Endometrium (tissue), 2 donors: Measurements from ENCODE around the gene FOSL2.

Source experiments
- FAIRE-seq: peaks from 2 replicates; lab custom pipeline; 2012; peaks lifted over from hg19 to GRCh38; lab: Jason Lieb, UNC
- donor health status: control.
- donor health status: control.

The FOSL2 gene

DNA sequence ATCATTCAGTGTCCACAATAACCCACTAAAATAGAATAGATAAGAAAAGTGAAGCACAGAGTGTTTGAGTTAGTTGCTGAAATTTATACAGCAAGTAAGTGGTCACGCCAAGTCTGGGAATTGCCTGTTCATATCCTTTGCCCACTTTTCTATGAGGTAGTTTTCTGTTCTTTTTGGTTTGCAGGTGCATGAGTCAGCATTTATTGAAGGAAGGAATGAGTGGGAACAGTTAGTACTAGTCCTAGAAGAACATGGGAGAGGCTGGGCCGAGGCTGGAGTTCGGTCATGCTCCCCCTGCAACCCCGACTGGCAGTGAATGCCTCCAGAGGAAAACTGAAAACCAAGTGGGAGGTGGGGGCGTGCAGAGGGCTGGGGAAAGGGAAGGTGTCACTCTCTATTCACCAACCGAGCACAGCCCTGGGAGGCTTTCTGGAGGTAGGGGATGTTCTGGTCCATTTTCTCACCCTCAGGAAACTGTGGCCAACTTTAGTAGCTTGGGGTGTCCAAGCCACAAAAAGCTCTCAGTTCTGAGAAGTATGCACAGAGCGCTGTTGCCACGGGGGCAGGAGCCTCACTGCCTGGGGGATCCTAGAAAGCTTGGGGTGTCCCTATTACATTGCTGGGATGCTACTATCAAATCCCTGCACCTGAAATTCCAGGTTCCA is 41.4 kb downstream of the FOSL2 start:
- no peak for FAIRE-seq

DNA sequence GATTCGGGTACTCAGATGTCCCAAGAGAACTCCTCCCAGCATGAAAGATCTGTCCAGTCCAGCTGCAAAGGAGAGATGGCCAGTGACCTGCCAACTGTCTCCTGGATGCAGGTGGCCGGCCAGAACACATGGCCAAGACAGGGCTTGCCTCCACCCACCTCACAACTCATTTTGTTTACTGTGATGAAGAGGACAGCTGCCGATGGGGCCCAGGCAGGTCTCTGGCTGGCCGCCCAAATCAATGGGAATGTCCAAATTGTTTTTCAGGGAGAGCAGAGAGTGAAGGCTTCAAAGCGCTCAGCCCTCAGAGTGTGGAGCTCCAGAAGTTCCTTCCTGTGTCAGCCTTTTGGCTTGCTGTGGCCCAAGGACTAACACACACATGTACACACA is 41.9 kb downstream of the FOSL2 start:
- FAIRE-seq = no peak

DNA sequence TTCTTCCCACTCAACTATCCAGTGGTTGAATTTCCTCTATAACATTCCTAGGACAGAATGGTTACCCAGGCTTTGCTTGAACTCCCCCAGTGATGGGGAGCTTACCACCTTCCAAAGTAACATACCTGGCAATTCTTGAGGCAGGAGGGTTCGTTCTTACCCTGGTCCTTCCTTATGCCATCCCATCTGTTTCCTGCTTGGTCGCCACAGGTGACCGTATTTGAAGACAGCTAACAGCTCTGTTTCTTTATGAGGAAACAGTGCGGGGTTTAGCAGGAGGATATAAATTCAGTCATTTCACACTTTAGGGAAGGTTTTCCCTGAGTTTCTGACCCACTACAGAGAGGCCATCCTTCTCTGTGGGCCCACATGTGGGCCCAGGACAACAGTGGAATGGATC is 42.6 kb downstream of the FOSL2 start:
- FAIRE-seq = no peak

DNA sequence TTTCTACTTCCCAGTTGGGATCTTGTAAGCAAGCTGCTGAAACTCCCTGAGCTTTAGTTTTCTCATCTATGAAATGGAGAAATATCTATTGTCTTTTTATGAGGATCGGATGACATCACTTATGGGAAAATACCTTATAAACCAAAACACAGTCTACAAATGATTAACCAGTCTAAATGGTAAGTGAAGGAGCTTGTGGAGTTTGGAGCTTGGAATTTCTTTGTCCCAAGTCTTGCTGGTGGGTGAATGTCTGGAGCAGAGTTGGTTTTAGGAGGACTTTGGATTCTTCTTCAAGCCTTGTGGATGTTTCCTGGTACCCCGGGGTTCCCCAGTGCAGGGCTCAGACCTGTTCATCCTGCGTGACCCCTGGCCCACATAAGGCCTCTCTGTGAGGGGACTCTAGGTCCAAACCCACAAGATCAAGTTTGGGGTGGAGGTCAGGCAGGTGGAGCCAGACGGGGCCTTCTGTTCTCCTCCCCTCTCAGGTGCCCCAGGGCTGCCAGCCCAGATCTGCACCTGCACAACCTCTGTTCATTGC is 43.2 kb downstream of the FOSL2 start:
- FAIRE-seq = no peak

DNA sequence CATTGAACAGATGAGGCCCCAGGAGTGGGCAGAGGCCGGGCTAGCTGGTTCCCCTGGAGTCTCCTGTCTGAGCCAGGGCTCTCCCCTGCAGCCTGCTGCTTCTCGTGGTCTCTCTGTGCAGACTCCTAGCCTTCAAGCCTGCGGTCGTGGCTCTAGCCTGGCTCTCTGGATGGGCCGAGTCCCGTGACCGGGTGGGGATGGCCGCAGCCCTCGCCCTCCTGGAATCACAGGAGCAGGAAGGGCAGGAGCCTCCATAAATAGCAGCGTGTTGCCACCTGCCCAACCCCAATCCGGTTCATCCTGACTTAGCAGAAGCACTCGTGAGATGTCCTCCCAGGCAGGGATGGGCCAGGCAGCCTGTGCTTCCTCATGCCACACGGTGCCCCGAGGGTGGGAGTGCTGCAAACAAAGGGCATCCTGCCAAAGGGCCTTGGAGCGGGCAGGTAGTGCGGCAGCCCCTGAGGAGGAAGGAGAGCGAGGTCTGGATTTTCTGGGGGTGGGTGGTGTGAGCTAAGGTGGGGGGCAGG is 43.9 kb downstream of the FOSL2 start:
- no peak for FAIRE-seq

DNA sequence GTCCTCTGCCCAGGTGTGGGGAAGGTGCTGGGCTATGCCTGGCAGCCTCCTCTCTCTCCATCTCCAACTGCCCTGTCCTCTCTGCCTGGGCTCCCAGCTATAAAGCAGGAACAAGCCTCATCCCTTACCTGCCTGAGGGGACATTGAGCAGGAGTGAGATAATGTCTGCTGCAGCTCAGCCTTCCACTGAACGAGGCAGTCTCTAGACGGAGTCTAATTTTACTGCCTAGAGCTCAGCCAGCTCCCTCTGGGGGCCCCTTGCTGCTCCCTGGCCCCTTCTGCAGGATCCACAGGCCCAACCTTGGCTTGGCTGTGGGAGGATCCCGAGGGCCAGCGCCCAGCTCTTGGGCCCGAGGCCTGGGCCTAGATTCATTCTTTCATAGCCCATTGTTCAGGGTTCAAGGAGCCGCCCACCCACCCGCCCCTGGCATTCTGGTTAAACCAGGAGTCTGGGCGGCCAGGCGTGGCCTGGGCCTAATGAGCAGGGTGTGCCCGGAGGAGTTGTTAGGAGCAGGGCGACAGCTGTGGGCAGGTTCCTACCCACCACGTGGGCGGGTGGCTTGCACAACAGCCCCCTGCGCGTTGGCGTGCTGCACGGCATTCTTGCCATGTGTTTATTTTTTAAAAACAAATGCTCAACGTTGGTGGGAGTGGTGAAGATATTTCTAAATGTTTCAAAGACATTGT is 44.6 kb downstream of the FOSL2 start:
- no peak for FAIRE-seq

DNA sequence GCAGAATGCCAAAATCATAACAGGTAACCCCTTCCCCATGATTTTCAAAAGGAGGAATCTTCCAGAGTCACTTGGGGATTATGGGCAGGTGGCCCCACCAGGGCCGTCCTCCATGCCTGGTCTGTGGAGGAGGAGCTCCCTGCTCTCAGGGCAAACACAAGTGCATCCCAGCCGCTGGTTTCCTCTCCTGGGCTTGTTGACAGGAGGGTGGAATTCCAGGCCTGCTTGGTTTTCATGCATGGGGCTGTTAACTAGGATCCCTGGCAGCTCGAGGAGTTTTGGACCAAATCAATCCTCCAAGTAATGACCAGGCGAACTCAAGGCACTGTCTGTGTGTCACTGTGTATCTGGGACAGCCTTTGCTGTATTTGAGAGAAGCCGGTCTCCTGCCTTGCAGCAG is 45.3 kb downstream of the FOSL2 start:
- no peak for FAIRE-seq

DNA sequence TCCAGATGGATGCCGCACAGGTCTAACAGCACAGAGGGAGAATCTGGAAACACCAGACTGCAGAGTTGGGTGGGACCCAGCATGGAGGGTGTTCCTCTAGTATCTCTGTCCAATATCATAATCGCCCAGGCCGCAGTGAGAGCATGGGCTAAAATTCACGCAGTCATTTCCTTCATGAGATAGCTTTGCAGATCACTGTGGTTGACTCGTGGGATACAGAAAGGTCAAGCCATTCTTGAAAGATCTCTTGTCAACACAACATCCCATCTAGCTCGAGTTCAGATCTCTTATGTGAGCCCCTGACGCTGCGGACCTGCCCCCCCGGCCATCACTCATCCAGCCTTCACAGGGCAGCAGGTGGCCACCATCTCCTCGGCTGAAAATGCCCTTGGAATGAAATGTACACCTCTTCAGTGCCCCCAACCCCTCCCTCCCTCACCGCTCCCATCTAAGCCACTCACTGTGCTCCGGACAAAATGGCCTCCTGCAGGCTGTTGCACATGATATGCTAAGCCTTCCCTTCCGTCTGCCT is 45.9 kb downstream of the FOSL2 start:
- no peak for FAIRE-seq

DNA sequence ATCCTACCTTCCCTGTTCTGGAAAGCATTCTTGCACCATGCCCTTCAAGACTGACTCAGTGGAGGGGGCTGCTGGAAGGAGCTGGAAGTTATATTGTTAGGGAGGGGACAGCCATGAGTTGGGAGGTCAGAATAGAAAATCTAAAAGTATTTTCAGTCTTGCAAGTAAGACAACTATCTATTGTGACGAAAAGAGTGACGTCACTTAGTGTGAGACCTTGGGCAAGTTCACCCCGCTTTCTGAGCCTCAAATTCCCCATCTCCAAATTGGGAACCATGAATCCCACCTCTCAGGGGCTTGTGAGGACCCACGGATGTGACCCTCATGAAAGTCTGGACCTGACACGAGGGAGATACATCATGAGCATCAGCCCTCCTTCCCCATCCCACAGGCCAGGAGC is 46.5 kb downstream of the FOSL2 start:
- FAIRE-seq = no peak

DNA sequence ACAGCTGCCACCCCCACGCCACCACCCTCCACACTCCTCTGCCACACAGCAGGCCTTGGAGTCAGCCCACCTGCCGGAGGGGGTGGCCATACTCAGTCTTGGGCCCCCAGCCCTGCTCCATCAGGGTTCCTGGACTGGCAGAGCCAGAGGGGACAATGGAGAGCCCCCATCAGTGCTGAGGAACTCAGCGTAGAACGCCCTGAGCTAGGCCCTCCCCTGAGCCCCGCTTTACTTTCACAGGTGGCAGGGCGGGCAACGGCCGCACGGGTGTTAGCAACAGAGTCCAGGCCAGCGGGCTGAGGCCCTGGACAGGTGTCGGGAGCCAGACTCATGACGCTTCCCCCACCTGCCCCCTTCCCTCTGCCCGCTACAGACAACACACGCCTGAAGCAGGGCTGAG is 47.1 kb downstream of the FOSL2 start:
- FAIRE-seq = no peak

DNA sequence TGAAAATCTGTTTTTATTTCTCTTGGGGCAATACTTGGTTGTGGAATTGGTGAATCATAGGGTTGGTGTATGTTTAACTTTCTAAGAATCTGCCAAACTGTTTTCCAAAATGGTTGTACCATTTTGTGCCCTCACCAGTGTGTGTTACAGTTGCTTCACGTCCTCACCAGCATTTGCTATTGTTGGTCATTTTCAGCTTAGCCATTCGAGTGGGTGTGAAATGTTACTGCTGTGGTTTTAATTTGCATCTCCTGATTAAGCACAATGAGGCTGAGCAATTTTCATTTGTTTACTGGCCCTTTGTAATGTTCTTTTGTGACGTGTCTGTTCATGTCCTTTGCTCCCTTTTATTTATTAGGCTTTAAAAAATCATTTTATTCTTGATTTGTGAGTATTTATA is 49.7 kb downstream of the FOSL2 start:
- no peak for FAIRE-seq

DNA sequence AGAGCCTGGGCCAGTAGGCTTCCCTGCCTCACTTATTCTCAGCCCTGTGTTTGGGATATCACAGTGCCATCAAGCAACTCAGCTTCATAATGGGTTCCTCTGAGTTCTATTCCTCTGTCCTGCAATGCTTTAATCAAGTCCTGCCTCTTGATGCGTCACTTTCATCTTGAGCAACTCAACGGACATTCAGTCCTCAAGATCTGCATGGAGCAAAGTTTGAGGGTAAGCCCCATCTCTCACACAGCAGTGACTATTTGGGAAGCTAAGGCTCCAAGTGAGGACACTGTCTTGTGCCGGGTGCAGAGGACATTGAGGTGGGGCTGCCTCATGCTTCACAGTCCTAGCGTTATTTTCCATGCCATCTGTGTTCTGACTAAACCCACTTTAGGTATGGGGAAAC is 52.3 kb downstream of the FOSL2 start:
- FAIRE-seq = no peak

DNA sequence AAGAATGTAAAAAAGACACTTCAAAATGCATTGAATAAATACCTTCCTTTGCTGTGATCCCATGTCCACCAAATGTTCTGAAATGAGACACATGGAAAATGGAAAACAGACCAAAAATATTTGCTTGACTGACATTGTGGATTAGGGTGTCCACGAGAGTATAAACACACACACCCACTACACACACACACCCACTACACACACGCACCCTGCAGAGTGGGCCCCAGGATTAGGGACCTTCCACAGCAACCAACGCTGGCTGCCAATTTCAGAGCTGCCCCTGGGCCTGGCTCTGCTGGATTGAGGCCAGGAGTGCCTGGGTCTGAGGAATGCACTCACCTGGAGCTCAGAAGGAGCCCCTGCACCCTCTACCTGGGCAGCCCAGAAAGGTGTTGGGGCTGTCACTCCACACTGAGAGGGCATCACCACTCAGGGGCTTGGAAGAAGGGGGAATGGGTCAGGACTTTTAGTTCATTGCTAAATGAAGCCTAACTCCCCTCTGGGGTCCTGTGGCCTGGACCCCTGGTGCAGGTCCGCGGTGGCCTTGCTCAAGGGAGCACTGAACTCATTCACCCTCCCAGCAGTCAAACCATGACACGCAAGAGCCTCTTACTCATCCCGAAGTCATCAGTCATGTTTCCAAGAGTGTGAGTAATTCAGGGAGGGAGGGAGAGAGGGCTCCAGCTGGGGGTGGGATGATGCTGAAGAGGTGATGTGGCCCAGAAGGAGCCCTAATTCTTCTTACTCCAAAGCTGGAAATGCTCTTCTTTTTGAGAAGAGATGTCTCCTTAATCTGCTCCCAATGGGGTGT is 53.0 kb downstream of the FOSL2 start:
- no peak for FAIRE-seq

DNA sequence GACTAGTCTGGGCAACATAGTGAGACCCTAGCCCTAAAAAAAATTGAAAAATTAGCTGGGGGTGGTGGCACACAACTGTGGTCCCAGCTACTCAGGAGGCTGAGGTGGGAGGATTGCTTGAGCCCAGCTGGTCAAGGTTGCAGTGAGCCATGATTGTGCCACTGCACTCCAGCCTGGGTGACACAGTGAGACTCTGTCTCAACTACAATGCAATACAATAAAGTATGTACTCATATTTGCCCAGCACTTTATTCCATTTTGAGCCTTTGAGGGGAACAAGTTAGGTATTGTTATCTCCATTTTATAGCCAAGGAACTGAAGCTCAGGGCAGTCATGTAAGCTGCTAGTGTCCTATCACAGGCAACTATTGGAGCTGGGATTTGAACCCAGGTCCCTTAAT is 53.9 kb downstream of the FOSL2 start:
- FAIRE-seq = no peak

DNA sequence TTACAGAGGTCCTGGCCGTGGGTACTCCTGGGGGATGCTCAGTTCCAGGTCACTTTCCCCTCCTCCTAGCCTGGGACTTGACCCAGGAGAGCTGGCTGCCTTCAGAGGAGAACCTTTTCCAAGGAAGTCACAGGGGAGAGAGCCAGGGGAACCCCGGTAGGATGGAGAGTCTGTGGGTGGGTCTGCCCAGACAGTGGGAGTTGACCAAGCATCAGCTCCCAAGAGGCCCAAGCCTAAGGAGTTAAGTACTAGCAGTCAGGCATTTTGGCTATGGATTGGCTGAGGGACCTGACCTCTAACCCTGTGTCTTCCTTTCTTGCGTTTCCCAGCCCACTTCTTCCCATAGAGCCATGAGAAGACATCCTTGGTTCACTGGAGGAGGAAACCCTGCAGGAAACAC is 54.4 kb downstream of the FOSL2 start:
- no peak for FAIRE-seq

DNA sequence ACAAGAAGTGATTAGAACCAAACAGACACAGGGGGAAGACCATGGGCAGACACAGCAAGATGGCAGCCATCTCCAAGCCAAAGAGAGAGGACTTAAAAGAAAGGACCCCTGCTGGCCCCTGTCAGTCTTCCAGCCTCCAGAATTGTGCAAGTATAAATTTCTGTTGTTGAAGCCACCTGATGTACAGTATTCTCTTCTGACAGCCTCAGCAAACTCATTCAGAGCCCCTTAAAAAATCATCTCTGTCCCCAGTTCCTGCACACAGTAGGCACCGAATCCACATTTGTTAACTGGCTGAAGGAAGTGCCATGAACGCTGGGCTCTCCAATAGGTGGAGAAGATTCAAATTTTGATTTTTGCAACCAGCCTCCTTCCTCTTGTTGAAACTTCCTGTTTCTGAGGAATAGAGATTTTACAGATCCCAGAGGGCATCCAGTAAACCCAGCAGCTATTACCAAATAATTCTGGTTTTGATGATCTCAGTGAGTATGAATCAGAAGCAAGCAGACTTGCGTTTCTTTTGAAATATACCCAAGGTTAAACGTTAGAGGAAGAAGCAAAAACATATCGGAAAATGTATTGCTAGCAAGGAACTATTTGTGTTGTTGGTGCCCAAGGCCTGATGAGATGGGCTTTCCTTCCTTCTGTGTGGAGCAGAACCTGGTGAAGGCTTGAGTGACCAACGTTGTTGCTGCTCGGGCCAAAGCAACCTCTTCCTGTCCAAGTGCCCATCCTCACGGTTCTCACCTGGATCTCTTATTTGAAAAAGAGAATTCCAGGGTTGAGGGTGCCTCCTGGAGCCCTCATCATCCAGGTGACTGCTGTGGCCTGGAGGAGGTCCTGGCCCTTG is 55.5 kb downstream of the FOSL2 start:
- FAIRE-seq = no peak

DNA sequence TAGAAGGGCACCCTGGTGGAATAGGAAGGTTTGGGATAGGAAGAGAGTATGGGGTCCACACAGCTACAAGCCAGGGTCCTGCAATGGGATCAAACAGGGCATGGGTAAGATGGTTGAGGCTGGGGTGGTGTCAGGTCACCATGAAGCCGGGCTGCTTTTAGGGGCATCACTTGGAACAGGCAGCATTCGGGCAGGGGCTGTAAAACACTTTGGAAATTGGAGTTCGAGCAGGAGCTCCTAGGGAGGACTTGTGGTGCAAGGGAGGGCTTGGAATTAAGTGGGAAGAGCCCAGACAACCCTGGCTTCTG is 56.1 kb downstream of the FOSL2 start:
- no peak for FAIRE-seq

DNA sequence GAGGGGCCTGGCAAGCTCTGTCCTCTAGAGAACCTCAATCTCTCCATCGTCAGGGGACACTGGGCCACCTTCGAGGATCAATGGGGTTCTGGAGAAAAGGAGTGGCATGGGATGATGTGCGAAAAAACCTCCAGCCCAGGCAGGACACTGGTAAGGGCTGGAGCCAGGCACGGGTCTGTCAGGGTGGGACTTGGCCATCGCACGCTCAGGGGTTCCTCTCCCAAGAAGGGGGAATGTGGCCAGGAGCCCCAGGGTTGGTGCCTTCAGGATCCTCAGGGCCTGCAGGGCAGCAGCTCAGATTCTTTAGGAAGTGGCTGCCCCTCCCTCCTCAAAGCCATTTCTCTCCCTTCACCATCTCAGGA is 56.4 kb downstream of the FOSL2 start:
- FAIRE-seq = no peak

DNA sequence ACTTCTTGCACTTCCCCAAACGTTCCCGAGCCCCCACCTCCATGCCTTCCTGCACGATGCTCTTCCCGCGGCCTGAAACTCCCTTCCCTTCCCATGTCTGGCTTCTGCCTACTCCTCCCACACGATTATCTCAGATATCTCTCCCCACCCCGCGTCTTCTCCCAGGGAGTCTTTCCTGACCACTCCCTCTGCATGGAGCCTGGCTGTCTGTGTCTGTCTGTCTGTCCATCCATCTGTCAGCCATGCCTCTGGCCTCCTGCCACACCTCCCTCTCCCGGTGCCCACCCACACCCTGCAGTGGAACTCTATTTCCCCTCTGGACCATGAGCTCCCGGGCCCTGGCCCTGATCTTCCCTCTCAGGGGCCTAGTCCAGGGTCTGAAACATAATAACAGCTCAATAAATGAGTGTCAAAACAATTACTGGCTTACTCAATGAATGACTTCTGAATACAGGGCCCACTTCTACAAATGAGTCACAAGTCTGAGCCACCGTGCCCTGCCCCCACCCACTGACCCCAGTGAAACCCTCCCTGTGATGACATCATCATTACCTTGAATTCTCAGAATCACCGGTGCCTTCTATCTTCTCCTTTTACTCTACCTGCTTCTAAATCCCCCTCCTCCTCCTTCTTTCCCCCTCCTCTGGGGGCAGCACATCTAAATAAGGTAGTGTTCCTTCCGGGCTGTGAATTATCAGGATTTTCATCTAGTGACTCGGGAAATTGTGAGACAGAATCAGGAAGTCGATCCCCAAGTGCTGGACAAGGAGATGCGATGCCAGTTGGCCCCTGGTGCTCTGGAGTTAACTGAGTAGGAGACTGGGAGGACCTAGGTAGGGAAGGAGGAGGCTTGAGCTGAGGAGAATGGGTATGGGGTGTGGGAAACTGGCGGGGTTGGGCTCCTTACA is 57.1 kb downstream of the FOSL2 start:
- FAIRE-seq = no peak

DNA sequence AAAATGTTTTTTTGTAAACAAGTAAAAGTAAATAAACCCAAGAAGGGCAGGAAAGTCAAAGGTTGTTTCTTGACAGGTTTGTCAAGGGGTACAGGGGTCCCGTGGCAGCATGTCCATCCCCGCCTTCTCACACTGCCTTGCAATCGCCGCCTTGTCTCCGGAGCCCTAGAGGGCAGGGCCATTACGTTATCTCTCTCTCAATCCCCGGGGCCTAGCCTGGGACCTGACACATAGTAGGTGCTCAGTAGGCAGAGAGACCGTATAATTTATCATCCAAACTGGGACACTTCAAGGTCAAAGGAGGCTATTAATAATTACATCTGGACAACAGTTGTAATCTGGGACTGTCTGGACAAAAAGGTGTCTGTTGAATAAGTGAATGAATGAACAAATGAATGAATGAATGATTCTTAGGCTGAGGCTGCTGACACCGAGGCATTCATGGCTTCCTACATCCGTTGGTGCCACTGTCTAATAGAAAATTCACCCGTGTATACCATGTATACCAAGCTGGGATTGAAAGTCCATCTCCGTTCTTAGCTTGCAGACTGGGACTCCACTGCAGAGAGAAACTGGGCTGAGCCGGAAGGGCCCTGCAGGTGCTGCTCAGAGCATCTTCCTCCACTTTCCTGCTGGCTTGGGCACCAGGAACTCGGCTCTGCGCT is 58.4 kb downstream of the FOSL2 start:
- no peak for FAIRE-seq
